H4 (cell line): ENCODE results near the gene UPK1B. TPM values are rescaled to one million over a fixed set of nuclear protein-coding genes. Genes with fewer than 3 reads are reported as not detected.
"Not testable (repeated sequence)": the region's sequence is repeated elsewhere in the genome, so short reads cannot be mapped to it uniquely, and the experiment has no call there.

Source experiments
- DNase-seq: peaks from one replicate; pipeline ENCODE4 v3.0.0-alpha.2; 2015; ENCODE audit warnings: low spot score
- total RNA-seq: library from RNA; depleted of rRNA; stranded (reverse); fragments of >200 nt; shearing (Covaris generic); gene quantifications from 2 replicates; pipeline ENCODE4 v1.2.3, GENCODE V29; 2014

The UPK1B gene
- total RNA-seq, 1 experiment from 2014 or later = not detected

- DNase-seq = no peak
Measured at GRCh38 chr3:119223511-119223910, 50.1 kb downstream of the UPK1B start.

DNA sequence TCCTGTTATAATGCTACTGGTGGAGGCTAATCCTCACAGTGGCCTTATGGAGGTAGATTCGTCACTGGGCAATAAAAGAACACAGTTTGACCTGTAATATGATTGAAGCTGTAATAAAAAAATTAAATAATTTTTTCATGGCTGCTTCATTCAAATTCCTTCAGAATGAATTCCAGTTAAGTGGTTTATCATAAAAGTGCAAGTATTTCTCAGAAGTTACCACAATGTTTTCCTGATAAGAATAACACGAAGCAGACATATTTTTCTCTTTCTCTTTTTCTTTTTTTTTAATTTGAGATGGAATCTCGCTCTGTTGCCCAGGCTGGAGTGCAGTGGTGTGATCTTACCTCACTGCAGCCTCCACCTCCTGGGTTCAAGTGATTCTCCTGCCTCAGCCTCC, 51.7 kb downstream of the UPK1B start:
- no peak for DNase-seq

GRCh38 chr3:119227070-119227850, 53.9 kb downstream of the UPK1B start:
- DNase-seq = no peak

GRCh38 chr3:119228373-119229145, 55.2 kb downstream of the UPK1B start:
- DNase-seq = no peak

- DNase-seq = no peak
Measured at GRCh38 chr3:119229190-119229589, 55.8 kb downstream of the UPK1B start.

DNA sequence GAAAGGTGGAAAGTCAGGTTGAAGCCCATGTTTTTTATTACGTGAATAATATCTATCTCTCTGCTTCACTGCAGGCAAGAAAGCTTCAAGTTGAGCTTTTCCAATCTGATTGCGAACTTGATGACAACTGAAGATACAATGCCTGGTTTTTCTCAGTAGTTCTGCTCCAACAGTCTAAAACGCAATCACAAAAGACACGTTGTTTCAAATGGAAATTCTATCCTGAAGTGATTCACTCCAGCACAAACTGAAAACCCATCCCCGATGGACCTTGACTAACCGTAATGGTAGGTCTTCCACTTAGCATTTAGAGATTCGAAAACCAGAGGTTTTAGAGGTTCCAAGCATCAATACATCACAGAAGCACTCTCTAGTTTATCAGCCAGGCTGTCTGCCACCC, 56.7 kb downstream of the UPK1B start:
- no peak for DNase-seq

- DNase-seq = no peak
Measured at GRCh38 chr3:119230745-119231144, 57.3 kb downstream of the UPK1B start.

- DNase-seq = no peak
Measured at GRCh38 chr3:119234610-119235009, 61.2 kb downstream of the UPK1B start.

GRCh38 chr3:119235151-119235550, 61.8 kb downstream of the UPK1B start:
- DNase-seq = no peak

DNA sequence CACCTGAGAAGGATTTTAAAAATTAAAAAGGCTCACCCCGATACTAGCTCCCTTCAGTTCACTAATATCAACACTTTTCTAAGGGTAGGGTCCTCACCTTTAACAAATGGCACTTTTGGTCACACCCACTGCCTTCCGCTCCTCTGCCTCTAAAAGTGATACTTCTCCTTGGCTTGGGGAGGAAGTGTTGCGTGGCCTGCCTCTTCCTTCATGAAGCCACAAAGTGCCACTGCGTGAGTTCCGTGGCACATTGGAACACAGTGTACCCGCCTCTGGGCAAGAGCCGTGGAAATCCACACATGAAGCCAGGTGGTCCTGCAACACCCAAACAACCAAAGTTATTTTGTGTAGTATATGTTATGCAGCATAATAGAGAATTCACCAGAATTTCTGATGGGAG, 63.4 kb downstream of the UPK1B start:
- DNase-seq = no peak

DNA sequence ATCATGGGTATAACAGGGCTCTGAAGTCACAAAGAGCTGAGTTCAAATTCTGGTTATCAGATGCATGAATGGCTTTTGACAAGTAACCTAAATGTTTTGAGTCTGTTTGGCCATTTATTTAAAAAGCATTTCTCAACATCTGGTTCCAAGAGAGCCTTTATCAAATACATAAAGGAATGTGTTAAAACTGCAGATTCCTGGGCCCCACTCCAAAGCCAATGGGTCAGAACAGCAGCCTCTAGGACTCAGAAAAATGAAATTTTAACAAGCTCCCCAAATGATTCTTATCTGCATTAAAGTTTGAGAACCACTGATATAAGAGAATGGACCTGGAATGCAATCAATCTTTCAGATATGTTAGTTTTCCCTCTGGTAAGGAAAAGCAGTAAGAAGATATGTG, 63.9 kb downstream of the UPK1B start:
- no peak for DNase-seq

DNA sequence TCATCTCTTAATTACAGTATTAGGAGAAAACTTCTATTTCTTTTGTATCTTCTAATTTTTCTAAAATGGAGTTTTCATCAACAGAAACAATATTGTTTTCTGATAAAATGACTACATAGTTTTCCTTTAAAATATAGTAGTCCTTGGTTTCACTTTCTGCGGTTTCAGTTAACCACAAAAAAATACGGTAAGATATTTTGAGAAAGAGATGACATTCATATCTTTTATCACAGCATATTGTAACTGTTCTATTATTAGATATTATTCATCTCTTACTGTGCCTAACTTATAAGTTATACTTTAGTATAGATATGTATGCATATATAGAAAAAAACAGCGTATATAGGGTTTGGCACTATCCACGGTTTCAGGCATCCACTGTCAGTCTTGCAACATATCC, 65.0 kb downstream of the UPK1B start:
- DNase-seq = no peak

- no peak for DNase-seq
Measured at GRCh38 chr3:119239206-119239820, 65.9 kb downstream of the UPK1B start.

DNA sequence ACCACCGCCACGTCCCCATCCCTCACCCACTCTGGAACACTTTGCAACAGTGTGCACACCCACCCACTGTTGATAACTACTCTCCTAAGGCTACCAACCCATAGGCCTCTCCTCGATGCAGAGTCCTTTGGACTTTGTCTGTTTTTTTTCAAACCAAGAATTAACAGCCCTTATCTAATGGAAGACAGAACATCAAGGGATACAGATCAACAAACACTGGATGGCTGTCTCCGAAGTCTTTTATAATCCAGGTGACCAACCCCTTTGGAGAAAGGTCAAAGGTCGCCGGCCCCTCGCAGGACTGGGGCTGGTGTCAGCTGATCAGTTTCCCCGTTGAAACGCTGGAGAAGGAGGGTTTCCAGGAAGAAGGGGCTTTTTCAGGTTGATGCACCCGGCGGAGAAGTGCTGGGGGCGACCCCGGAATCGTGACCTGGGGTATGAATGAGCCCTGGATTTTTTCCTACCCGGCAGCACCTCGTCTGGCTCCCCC, 66.7 kb downstream of the UPK1B start:
- no peak for DNase-seq

- DNase-seq = peak; percentile 75
Measured at GRCh38 chr3:119240591-119241434, 67.4 kb downstream of the UPK1B start, which contains the start of gene B4GALT4. B4GALT4 (minus strand) TSS chr3:119240878; CDS start chr3:119230099, 10,779 bp downstream.

GRCh38 chr3:119242387-119243057, 69.1 kb downstream of the UPK1B start:
- DNase-seq = not testable (repeated sequence)

- not testable (repeated sequence) for DNase-seq
Measured at GRCh38 chr3:119243058-119243529, 69.7 kb downstream of the UPK1B start.

GRCh38 chr3:119243712-119244111, 70.3 kb downstream of the UPK1B start:
- no peak for DNase-seq

- peak; percentile 34 for DNase-seq
Measured at GRCh38 chr3:119245778-119246177, 72.4 kb downstream of the UPK1B start.
